LoVo (cell line): Measurements from ENCODE around the gene DUSP1.
"Not testable (repeated sequence)": the region's sequence is repeated elsewhere in the genome, so short reads cannot be mapped to it uniquely, and the experiment has no call there.

Experiments used
- DNase-seq: peaks from one replicate; pipeline ENCODE4 v3.0.0-alpha.2; 2016; ENCODE audit warnings: low spot score

The DUSP1 gene

GRCh38 chr5:172770675-172771438, at the start of gene DUSP1:
DUSP1 (minus strand) TSS chr5:172771195; CDS start chr5:172770952, 243 bp downstream.
- DNase-seq: peak; percentile 99

GRCh38 chr5:172820046-172820767, 49.2 kb upstream of the DUSP1 start:
- no peak for DNase-seq

- no peak for DNase-seq
Measured at GRCh38 chr5:172819569-172819968, 48.6 kb upstream of the DUSP1 start.

DNA sequence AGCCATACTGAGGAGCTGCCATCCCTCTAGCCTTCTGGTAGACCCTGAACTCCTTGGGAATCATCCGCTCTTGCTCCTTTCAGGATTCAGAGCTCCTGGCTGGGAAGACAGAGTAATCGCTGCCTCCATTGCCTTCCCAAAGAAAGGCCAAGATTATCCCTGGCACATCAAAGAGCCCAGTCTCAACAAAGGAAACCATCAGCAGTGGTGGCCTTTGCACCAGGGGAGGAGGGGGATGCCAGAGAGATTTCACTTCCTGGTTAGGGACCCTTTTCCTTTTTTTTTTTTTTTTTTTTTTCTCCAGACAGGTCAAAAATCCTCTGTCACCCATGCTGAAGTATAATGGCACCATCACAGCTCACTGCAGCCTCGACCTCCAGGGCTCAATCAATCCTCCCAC, 47.1 kb upstream of the DUSP1 start:
- DNase-seq: no peak

GRCh38 chr5:172817664-172818063, 46.7 kb upstream of the DUSP1 start:
- DNase-seq: no peak

DNA sequence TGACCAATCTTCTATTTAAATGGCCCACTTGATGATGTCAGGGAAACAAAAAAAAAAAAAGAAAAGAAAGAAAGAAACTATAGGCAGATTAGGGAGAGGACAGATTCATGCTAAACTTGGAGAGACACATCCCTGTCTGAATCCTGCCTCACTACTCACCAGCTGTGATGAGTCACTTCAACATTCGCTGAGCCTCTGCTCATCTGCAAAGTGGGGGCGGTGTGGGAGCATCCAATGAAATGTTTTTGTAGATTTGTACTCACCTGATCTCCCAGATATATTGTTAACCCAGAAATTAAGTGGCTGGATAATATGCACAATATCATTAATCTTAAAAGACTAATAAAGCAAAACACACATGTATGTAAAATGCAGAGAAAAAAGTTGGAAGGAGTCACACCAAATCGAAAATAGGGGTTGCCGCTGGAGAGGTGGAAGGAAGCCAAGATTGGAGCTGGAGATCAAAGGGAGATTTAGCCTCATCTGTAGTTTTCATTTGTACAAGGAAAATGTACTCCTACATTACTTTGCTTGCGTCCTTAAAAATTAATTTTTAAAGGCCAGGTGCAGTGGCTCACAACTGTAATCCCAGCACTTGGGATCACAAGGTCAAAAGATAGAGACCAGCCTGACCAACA, 46.0 kb upstream of the DUSP1 start:
- DNase-seq: peak; percentile 13

DNA sequence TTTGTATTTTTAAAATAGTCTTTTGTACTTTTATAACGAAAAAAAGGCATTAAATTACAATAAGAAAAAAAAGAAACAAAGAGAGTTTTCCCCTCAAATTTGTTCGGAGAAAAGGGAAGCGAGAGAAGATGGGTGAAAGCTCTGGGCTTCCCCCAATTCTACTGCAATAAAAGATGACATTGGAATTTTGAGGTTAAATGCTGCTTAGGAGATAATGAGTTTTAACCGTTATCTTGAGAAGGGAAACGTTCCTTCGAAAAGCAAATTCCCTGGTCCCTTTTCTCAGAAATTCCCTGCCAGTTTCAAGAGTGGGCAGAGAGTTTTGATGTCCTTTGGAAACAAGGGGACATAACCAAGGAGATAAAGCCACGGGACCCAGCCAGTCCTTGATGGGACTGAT, 44.6 kb upstream of the DUSP1 start:
- no peak for DNase-seq

- DNase-seq: not testable (repeated sequence)
Measured at GRCh38 chr5:172810996-172811395, 40.0 kb upstream of the DUSP1 start.

DNA sequence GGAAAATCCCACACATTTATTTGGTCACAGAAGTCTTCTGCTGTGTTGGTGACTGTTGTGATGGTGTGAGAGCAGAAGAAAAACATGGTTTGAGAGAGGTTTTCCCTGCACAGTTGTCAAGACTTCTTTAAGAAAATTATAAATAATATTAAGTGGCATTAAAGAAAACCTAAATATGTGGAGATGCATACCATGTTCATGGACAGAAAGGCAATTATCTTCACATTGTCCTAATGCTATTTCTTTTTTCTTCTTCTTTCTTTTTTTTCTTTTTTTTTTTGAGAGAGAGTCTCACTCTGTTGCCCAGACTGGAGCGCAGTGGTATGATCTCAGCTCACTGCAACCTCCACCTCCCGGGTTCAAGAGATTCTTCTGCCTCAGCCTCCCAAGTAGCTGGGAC, 38.8 kb upstream of the DUSP1 start:
- DNase-seq: no peak

GRCh38 chr5:172807766-172808311, 36.8 kb upstream of the DUSP1 start:
- no peak for DNase-seq

DNA sequence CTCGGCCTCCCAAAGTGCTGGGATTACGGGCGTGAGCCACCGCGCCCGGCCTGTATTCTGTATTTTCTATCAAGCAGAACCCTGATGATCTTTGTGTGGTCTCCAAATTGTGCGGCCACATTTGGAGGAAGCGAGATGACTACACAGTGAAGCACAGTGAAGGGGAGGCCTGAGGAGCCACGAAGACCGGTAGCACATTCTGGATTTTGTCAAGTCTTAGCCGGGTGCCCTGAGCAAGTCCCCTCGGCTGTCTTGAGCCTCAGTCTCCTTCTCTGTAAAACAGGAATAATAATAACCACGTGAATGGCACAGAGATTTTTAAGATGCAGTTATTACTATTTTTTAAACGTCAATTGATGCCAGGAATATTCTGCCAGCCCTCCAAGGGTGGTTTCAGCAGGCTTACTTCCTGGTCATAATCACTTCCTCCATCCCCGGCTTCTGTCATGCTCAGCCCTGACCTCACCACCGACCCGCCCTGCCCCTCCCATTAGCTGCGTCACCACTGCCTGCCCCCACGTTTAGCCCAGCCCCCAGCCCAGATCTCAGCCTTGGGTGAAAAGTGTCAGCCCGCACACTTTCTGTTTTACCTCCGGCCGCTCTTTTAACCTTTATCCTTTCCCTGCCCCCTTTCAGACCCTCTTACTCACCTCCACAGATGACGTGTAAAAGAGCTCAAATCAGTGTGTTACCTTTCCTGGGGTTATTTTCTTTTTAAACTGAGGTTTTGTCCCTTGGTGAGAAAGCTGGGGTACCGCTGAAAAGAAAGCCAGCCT, 36.1 kb upstream of the DUSP1 start:
- peak; percentile 79 for DNase-seq

DNA sequence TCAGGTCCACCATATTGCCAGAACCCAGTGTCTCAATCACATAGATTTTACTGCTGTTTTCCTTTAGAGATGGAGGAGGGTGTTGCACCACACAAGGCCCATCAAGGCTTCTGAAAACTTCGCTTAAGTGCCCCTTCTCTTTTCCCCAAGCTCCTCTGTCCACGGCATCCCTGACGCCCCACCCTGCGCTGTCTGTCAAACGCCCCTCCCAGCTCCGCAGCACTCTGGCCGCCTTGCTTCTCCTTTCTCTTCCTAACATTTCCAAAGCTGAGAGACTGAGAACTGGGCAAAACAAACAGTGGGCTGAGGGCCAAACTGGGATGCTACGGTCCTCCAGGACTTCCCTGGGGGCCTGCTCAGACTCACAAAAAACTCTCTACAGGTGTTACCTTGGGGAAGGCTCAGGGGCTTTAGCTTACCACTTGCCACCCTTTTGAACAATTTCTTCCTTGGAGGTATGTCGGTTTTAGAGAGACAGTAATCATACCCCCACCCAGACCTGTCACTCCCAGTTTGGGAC, 34.8 kb upstream of the DUSP1 start:
- DNase-seq: no peak

DNA sequence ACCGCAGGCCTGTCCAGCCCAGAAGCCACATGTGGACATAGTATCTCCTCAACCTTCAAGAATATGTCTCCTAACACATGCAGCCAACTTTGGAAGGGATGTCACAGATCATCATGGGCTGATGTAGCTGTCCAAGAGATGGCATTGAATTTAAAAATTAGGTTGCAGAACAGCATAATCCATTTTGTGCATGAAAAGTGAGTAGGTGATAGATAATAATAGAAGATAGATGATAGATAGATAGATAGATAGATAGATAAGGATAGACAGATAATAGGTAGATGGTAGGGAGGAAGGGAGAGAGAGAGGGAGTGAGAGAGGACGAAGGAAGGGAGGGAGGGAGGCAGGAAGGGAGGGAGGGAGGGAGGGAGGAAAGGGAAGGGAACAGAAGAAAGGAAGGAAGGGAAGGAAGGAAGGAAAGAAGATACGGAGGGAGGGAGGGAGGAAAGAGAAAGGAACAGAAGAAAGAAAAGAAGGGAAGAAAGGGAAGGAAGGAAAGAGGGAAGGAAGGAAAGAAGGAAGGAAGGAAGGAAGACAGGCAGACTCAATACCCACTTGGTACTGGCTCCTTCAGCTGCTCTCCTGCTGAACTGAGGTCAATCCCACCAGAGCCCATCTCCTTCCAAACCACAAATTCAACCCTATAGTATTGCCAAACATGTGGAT, 34.2 kb upstream of the DUSP1 start:
- DNase-seq: no peak

GRCh38 chr5:172802567-172803176, 31.7 kb upstream of the DUSP1 start:
- peak; percentile 22 for DNase-seq

DNA sequence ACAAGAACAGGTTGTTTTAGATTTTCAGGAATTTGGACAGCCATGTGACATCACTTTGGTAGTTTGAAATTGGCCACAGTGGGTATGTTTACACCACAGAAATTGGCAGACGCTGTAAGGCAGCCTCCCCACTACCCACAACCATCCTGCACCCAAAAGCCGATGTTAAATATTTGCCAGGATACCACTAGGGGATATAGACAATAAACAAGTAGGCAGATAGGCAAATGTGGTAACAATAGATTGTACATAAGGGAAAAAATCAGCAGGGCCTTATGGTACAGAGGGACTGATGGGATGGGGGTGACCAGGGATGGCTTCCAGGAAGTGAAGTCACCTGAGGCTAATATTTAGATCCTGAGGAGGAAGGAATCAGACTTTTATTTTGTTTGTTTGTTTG, 31.1 kb upstream of the DUSP1 start:
- DNase-seq: no peak

DNA sequence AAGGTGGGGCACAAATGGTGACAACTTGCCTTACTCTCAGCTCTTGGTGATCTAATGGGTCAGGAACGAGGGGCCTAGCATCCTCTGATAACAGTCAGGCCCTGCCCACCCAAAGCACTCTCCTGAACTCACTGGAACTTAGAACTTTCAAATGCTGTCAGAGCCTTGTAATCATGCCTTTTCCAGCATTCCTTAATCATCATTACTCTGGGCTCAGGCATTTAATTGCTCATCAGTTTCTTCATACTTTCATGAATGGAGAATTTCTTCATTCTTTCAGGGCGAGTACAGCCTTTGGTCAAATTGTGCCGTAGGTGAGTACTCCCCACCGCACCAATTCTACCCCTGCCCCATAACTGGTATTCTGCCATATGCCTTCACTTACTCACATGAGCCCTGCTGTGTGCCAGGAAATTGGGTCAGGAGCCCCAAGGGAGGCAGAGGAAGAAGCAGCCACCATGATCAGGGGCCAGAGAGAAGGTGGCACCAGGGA, 30.2 kb upstream of the DUSP1 start:
- DNase-seq: peak; percentile 10

DNA sequence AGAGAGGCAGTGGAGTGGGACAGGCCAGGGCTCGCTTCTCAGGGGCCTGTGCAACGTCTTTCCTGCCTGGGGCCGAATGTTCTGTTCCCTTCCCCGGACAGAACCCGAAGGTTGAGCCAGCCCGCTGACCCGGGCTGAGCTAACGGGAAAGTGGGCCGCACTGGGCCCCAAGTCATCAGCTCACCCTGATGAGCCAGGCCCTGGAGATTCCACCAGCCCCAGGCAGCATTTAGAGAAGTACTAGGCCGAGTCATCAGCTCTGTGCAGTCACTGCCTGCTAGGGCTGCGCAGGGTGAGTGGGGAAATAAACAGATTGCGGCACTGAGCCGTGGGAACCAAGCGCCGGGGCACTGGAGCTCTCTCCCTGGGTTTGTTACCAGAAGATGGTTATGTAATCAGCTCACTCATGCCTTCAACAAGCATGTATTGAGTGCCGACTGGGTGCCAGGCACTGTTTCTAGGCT, 29.1 kb upstream of the DUSP1 start:
- no peak for DNase-seq

- no peak for DNase-seq
Measured at GRCh38 chr5:172799416-172799815, 28.4 kb upstream of the DUSP1 start.

GRCh38 chr5:172798422-172799215, 27.6 kb upstream of the DUSP1 start:
- peak; percentile 34 for DNase-seq

DNA sequence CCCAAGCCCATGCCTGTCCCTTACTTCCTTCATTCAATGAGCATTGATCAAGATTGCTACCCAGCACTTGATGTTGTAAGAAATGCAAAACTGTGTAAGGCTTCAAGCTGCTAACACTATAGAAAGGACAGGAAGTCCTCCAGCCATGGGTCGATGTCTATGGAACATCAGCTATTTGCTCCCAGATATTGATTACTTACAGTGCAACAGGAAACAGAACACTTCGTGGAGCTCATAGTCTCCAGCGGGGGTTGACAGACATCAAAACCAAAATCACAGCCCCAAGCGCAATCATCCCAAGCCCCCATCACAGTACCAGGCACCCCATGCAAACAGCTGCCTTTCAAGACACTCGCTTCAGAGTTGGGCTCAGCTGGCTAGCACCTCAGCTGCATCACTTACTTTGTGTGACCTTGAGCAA, 26.8 kb upstream of the DUSP1 start:
- no peak for DNase-seq
